ENCODE results near the gene SUSD1.

SUSD1 gene

GRCh38 chr9:112037281-112038016 lies 137.6 kb downstream of the SUSD1 start:
- DNase-seq: peak in 1 of 2 experiments; percentile 57

- no peak for DNase-seq
These were observed 139.8 kb downstream of the SUSD1 start for GRCh38 chr9:112035166-112035826.

GRCh38 chr9:112034216-112034611 lies 140.9 kb downstream of the SUSD1 start:
- DNase-seq: no peak

- DNase-seq: no peak
These were observed 141.6 kb downstream of the SUSD1 start for GRCh38 chr9:112033237-112034215.

- no peak for DNase-seq
These were observed 142.4 kb downstream of the SUSD1 start for GRCh38 chr9:112032743-112033142.

- no peak for DNase-seq
These were observed 143.1 kb downstream of the SUSD1 start for GRCh38 chr9:112032009-112032408.

- no peak for DNase-seq
These were observed 143.7 kb downstream of the SUSD1 start for GRCh38 chr9:112031400-112031799.

GRCh38 chr9:112029921-112030444 lies 145.1 kb downstream of the SUSD1 start:
- DNase-seq: peak; percentile 28 to 88

- no peak for DNase-seq
These were observed 146.6 kb downstream of the SUSD1 start for GRCh38 chr9:112028242-112029221.

GRCh38 chr9:112025850-112026249 lies 149.2 kb downstream of the SUSD1 start:
- DNase-seq: no peak

- no peak for DNase-seq
These were observed 153.4 kb downstream of the SUSD1 start for GRCh38 chr9:112021742-112022141.

- peak; percentile 59 to 90 for DNase-seq
These were observed 154.2 kb downstream of the SUSD1 start for GRCh38 chr9:112020680-112021596.

GRCh38 chr9:112017878-112018277 lies 157.2 kb downstream of the SUSD1 start:
- no peak for DNase-seq

GRCh38 chr9:112015736-112016135 lies 159.4 kb downstream of the SUSD1 start:
- DNase-seq: no peak

- no peak for DNase-seq
These were observed 159.9 kb downstream of the SUSD1 start for GRCh38 chr9:112015149-112015548.

- DNase-seq: no peak
These were observed 161.8 kb downstream of the SUSD1 start for GRCh38 chr9:112013266-112013665.

- peak; percentile 92 to 99 for DNase-seq
These were observed 162.8 kb downstream of the SUSD1 start for GRCh38 chr9:112012026-112012902.

- no peak for DNase-seq
These were observed 164.0 kb downstream of the SUSD1 start for GRCh38 chr9:112011051-112011620.

GRCh38 chr9:112010537-112010936 lies 164.6 kb downstream of the SUSD1 start:
- no peak for DNase-seq

Data from SW 1271 (cell line).